Melanocyte of skin (primary cell): ENCODE results near the gene ZNF208. TPM values are rescaled to one million over a fixed set of nuclear protein-coding genes. Genes with fewer than 3 reads are reported as not detected.

Experiments
- total RNA-seq, 2 donors: library from RNA; depleted of rRNA; stranded (reverse); fragments of >200 nt; gene quantifications; 2 replicates each; pipeline ENCODE4 v1.2.3, GENCODE V29; 2012

ZNF208 gene
- under 1 TPM in 1 of 2 donors, not detected in 1; 0.34 TPM for total RNA-seq

DNA sequence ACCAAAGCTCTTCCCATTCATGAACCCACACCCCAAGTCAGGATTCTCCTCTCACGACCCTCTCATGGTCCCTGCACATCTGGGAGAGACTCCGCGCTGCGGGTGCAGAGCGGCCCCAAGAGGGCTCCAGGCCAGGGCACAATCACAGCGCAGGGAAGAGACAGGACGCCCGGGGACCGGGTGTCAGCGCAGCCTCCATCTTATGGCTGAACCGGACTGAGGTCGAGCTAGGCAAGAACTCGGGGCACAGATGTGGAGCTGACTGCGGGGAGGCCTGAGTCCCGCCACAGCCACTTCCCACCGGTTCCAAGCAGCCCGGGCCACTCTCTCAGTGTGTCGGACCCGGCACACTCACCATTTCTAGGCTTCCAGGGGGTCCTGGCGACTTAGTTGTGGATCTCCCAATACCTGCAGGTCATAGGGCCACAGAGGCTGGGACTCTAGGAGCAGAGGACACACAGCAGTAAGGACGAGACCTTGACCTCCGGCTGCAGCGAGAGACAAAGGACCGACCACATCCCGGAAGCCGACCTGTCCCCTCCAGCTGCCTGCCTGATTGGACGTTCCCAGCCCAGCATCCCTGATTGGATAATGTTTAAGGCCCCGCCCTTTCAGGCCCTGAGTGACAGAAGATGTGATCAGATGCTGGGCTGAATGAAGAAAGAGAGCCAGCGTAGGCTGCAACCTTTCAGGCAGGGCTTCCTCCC is at the start of gene ZNF208:
ZNF208 (minus strand) TSS at position 507 of the 707 bp plus-strand sequence; CDS start at position 358, 149 bp downstream.

Other genes with a start within 250 kb of the ZNF208 start
- 1 to 10 TPM; 6.7 to 7.6 TPM for gene ZNF100, start 243.4 kb downstream of the ZNF208 start, total RNA-seq
- gene ZNF43, start 174.8 kb downstream of the ZNF208 start, total RNA-seq: 10 to 100 TPM; 10.3 to 11.3 TPM
- gene ZNF257, start 41.5 kb upstream of the ZNF208 start, total RNA-seq: 1 to 10 TPM in 1 of 2 donors, under 1 TPM in 1; 0.34 to 3.3 TPM
- under 1 TPM in 1 of 2 donors, not detected in 1; 0.34 TPM for gene ZNF676, start 186.0 kb upstream of the ZNF208 start, total RNA-seq